ENCODE data around the gene SINHCAF. TPM values are rescaled to one million over a fixed set of nuclear protein-coding genes. Genes with fewer than 3 reads are reported as not detected.

The SINHCAF gene
- total RNA-seq, 1 experiment from 2014 or later = 497 TPM

DNA sequence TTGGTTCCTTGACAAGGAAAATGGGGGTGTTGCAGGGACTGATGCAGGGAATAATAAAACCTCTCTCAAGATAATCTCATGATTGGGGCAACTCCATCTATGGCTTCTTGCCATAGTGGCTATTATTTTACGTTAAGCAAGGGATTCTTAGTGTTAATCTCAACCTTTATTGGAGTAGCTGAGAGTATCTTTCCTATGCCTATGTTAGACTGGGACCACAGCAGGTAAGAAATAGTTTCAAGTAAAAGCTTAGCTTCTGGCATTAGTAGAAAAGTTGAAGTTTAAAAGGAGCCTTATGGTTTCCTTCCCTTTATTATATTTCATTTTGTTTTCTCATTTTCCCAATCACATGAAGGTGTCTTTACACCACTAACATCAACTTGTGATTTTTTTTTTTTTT is 16.7 kb downstream of the SINHCAF start:
- Histone ChIP-seq H4K8ac (replicated peaks; ENCODE audit: insufficient read length, low read depth, low read length) (no peak overlapping the region), H4K20me1 (ENCODE audit: control insufficient read depth, insufficient read depth, insufficient read length) (peaks cover 2% of the 10 kb centered on the region), H4K5ac (ENCODE audit: insufficient read length, low read depth, low read length) (no peak overlapping the region), H3K79me2 (ENCODE audit: insufficient read depth, low read length) (peaks cover 94% of the 10 kb centered on the region), H3K27ac (ENCODE audit: insufficient read length, low read depth, low read length) (no peak overlapping the region), H3K27me3 (ENCODE audit: insufficient read depth, low read length) (no peaks in the 10 kb centered on the region), H3K14ac (ENCODE audit: insufficient read depth, low read length) (no peak overlapping the region), H3K18ac (ENCODE audit: insufficient read length, low read depth, low read length) (no peak overlapping the region), H2BK5ac (ENCODE audit: insufficient read length, low read length) (no peak overlapping the region), H3K4me1 (ENCODE audit: insufficient read depth, low read length) (peaks cover 2% of the 10 kb centered on the region; the same call in 1 of the 2 replicates), H3K23me2 (ENCODE audit: insufficient read length, low read depth, low read length, poor library complexity, severe bottlenecking) (no peaks in the 10 kb centered on the region), H3K4me2 (ENCODE audit: insufficient read depth, insufficient read length, low read length) (no peak overlapping the region), H3K79me1 (ENCODE audit: insufficient read depth, low read depth, low read length, poor library complexity, severe bottlenecking) (no peaks in the 10 kb centered on the region), H4K91ac (ENCODE audit: insufficient read length, low read depth, low read length) (no peak overlapping the region), H3T11ph (ENCODE audit: low read length) (no peak overlapping the region), H3K56ac (ENCODE audit: insufficient read length, low read depth, low read length) (no peak overlapping the region), H2BK20ac (ENCODE audit: low read depth, low read length, poor library complexity, severe bottlenecking) (no peak overlapping the region), H2AK5ac (ENCODE audit: insufficient read length, low read length) (no peak overlapping the region), H2BK12ac (ENCODE audit: insufficient read length, low read depth, low read length) (no peak overlapping the region), H2BK120ac (ENCODE audit: low read depth, low read length, poor library complexity, severe bottlenecking) (no peak overlapping the region), H2BK15ac (ENCODE audit: low read depth, low read length) (no peak overlapping the region), H2AFZ (ENCODE audit: low read length) (no peak overlapping the region), H3K23ac (ENCODE audit: insufficient read length, low read depth, low read length) (no peak overlapping the region), H3K9me3 (ENCODE audit: control insufficient read depth, low read depth, low read length) (no peaks in the 10 kb centered on the region), H3K4ac (ENCODE audit: low read depth, low read length) (no peak overlapping the region), H3K9ac (ENCODE audit: extremely low read depth, insufficient read length, low read length) (no peak overlapping the region)
- no CpG with 5 or more reads among the region's 1 CpG for WGBS (ENCODE audit: extremely low coverage, insufficient read length, low lambda C conversion rate)
- Mint-ChIP-seq H3K36me3 (ENCODE audit: insufficient read depth in 1 of 3, low read depth in 3 of 3) (peaks cover 46 to 65% (median 53%) of the 10 kb centered on the region in 3 experiments), H3K4me1 (peaks cover 65 to 74% of the 10 kb centered on the region in 2 experiments), H3K4me3 (no peak overlapping the region), H3K27me3 (ENCODE audit: low read depth) (no peaks in the 10 kb centered on the region), H3K27ac (peak overlapping the region in 2 of 3 experiments; percentile 27 to 32; a peak in 1 of 7 replicates), H3K9me3 (no peaks in the 10 kb centered on the region)
- DNase-seq = no peak
- TF ChIP-seq CTCF (conservative IDR thresholded peaks at IDR 0.05) = no peak

Measured in H9 (cell line).